ENCODE results near the gene CPNE4.

GRCh38 chr3:131983689-131984088, 51.1 kb downstream of the CPNE4 start:
- TF ChIP-seq, protein P1, sequence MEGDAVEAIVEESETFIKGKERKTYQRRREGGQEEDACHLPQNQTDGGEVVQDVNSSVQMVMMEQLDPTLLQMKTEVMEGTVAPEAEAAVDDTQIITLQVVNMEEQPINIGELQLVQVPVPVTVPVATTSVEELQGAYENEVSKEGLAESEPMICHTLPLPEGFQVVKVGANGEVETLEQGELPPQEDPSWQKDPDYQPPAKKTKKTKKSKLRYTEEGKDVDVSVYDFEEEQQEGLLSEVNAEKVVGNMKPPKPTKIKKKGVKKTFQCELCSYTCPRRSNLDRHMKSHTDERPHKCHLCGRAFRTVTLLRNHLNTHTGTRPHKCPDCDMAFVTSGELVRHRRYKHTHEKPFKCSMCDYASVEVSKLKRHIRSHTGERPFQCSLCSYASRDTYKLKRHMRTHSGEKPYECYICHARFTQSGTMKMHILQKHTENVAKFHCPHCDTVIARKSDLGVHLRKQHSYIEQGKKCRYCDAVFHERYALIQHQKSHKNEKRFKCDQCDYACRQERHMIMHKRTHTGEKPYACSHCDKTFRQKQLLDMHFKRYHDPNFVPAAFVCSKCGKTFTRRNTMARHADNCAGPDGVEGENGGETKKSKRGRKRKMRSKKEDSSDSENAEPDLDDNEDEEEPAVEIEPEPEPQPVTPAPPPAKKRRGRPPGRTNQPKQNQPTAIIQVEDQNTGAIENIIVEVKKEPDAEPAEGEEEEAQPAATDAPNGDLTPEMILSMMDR (IDR thresholded peaks at IDR 0.05; ENCODE audit: low read length) = no peak
- no peak for TF ChIP-seq EZH2 (IDR thresholded peaks at IDR 0.05; ENCODE audit: borderline replicate concordance, low read length)

Data from OCI-LY1 (cell line).